Myocyte (in vitro differentiated cells): ENCODE data around the gene PSMB7. TPM values are rescaled to one million over a fixed set of nuclear protein-coding genes. Genes with fewer than 3 reads are reported as not detected.

Experiments
- DNase-seq: peaks from one replicate; pipeline ENCODE4 v3.0.0-alpha.2; 2012; ENCODE audit warnings: low read depth
- total RNA-seq: library from RNA; depleted of rRNA; stranded (reverse); fragments of >200 nt; gene quantifications from 2 replicates; pipeline ENCODE4 v1.2.3, GENCODE V29; 2014

Gene PSMB7
- total RNA-seq, 1 donor from 2014 or later: 263 TPM

GRCh38 chr9:124411514-124412227 is 3.6 kb downstream of the PSMB7 start:
- no peak for DNase-seq

- DNase-seq: no peak
Observed at GRCh38 chr9:124410321-124410913, 4.8 kb downstream of the PSMB7 start.

GRCh38 chr9:124409410-124409809 is 5.8 kb downstream of the PSMB7 start:
- no peak for DNase-seq

- DNase-seq: no peak
Observed at GRCh38 chr9:124403246-124403645, 12.0 kb downstream of the PSMB7 start.

GRCh38 chr9:124399968-124400940 is 15.0 kb downstream of the PSMB7 start:
- DNase-seq: peak; percentile 84

- peak; percentile 94 for DNase-seq
Observed at GRCh38 chr9:124399323-124399967, 15.8 kb downstream of the PSMB7 start.

GRCh38 chr9:124398191-124398935 is 16.9 kb downstream of the PSMB7 start:
- DNase-seq: no peak

- no peak for DNase-seq
Observed at GRCh38 chr9:124395826-124396225, 19.4 kb downstream of the PSMB7 start.

GRCh38 chr9:124394596-124394995 is 20.6 kb downstream of the PSMB7 start:
- no peak for DNase-seq

GRCh38 chr9:124394167-124394566 is 21.1 kb downstream of the PSMB7 start:
- no peak for DNase-seq

- peak; percentile 85 for DNase-seq
Observed at GRCh38 chr9:124392871-124393460, 22.3 kb downstream of the PSMB7 start.

- DNase-seq: no peak
Observed at GRCh38 chr9:124392254-124392870, 22.9 kb downstream of the PSMB7 start.

GRCh38 chr9:124390794-124391658 is 24.2 kb downstream of the PSMB7 start:
- DNase-seq: no peak

- no peak for DNase-seq
Observed at GRCh38 chr9:124389146-124389939, 25.9 kb downstream of the PSMB7 start.

GRCh38 chr9:124388275-124389048 is 26.8 kb downstream of the PSMB7 start:
- no peak for DNase-seq

- DNase-seq: no peak
Observed at GRCh38 chr9:124386201-124386600, 29.0 kb downstream of the PSMB7 start.

GRCh38 chr9:124385623-124386022 is 29.6 kb downstream of the PSMB7 start:
- no peak for DNase-seq
